H1 (cell line): ENCODE measurements around the gene ASXL2. TPM values are rescaled to one million over a fixed set of nuclear protein-coding genes. Genes with fewer than 3 reads are reported as not detected.
"Not testable (repeated sequence)": the region's sequence is repeated elsewhere in the genome, so short reads cannot be mapped to it uniquely, and the experiment has no call there.

ENCODE experiments used
- CTCF ChIA-PET: fragments of 300-600 bp; sonication (Branson Sonifier 250); formaldehyde crosslinking; loops from one replicate; lab custom pipeline; 2021; ENCODE audit not compliant: partially characterized antibody; lab: Charles Lee
- POLR2A ChIA-PET: fragments of 300-600 bp; sonication (Branson Sonifier 250); formaldehyde crosslinking; loops from one replicate; lab custom pipeline; 2021; ENCODE audit warnings: inconsistent platforms; ENCODE audit not compliant: partially characterized antibody; lab: Charles Lee
- DNase-seq, 2 experiments: peaks; one replicate each; pipeline versions ENCODE4 v3.0.0 to v3.0.0-alpha.2; 2010 to 2022; ENCODE audit warnings: low spot score in 2 of 2, low read depth in 1 of 2, mixed read lengths in 1 of 2
- FAIRE-seq: peaks from 2 replicates; lab custom pipeline; 2011; peaks lifted over from hg19 to GRCh38; lab: Jason Lieb, UNC
- H2AFZ ChIP-seq: 2 replicates; pipeline ENCODE4 v1.8.1; 2012; ENCODE audit warnings: low read length, inconsistent platforms
- H2AK5ac ChIP-seq: 2 replicates; pipeline ENCODE4 v1.6.1; 2013; ENCODE audit warnings: low read depth, low read length
- H2BK120ac ChIP-seq: replicated peaks from 2 replicates; pipeline ENCODE3; 2013; ENCODE audit warnings: low read depth, low read length, inconsistent platforms
- H2BK12ac ChIP-seq: 2 replicates; pipeline ENCODE4 v1.6.1; 2013; ENCODE audit warnings: low read depth, low read length
- H2BK15ac ChIP-seq: 2 replicates; pipeline ENCODE4 v1.6.1; 2013; ENCODE audit warnings: low read length
- H2BK20ac ChIP-seq: 2 replicates; pipeline ENCODE4 v1.6.1; 2013; ENCODE audit warnings: low read length
- H2BK5ac ChIP-seq: 2 replicates; pipeline ENCODE4 v1.6.1; 2013; ENCODE audit warnings: low read depth, low read length
- H3K14ac ChIP-seq: 2 replicates; pipeline ENCODE4 v1.6.1; 2013; ENCODE audit warnings: inconsistent platforms; ENCODE audit not compliant: insufficient read length
- H3K18ac ChIP-seq: 2 replicates; pipeline ENCODE4 v1.6.1; 2013; ENCODE audit warnings: low read length; ENCODE audit errors: extremely low read depth
- H3K23ac ChIP-seq: 2 replicates; pipeline ENCODE4 v1.6.1; 2013; ENCODE audit warnings: inconsistent platforms; ENCODE audit not compliant: insufficient read length
- H3K23me2 ChIP-seq: 2 replicates; pipeline ENCODE4 v1.6.1; 2013; ENCODE audit warnings: low read depth, low read length
- H3K27ac ChIP-seq: 2 replicates; pipeline ENCODE4 v1.6.1; 2011; ENCODE audit warnings: low read depth, low read length, inconsistent platforms
- H3K27me3 ChIP-seq, 4 experiments: replicated peaks in 1 of 4; 1 replicate in 1 of 4; 2 replicates in 3 of 4; pipeline versions ENCODE4 v1.6.1 to v1.8.1; 2011 to 2013; ENCODE audit warnings: low read length in 3 of 4, mild to moderate bottlenecking in 3 of 4, inconsistent platforms in 2 of 4, mixed read lengths in 2 of 4, moderate library complexity in 1 of 4; ENCODE audit not compliant: control insufficient read depth in 3 of 4, insufficient read depth in 3 of 4; ENCODE audit errors: extremely low read depth in 1 of 4
- H3K36me3 ChIP-seq, 4 experiments: 2 replicates each; pipeline versions ENCODE4 v1.6.1 to v1.8.1; 2011 to 2013; ENCODE audit warnings: mild to moderate bottlenecking in 4 of 4, low read length in 3 of 4, moderate library complexity in 2 of 4, control low read depth in 1 of 4, inconsistent platforms in 1 of 4; ENCODE audit not compliant: insufficient read depth in 4 of 4, control insufficient read depth in 2 of 4
- H3K4ac ChIP-seq: replicated peaks from 2 replicates; pipeline ENCODE3; 2013; ENCODE audit warnings: low read length, low read depth, mixed read lengths, inconsistent platforms; ENCODE audit not compliant: insufficient read length
- H3K4me1 ChIP-seq, 4 experiments: replicated peaks in 1 of 4; 1 replicate in 1 of 4; 2 replicates in 3 of 4; pipeline versions ENCODE4 v1.6.1 to v1.8.1; 2011 to 2013; ENCODE audit warnings: low read length in 3 of 4, inconsistent platforms in 2 of 4, mixed read lengths in 1 of 4; ENCODE audit not compliant: insufficient read depth in 4 of 4, control insufficient read depth in 3 of 4
- H3K4me2 ChIP-seq, 2 experiments: 2 replicates each; pipeline versions ENCODE4 v1.6.1 to v1.8.1; 2011 to 2013; ENCODE audit warnings: low read depth in 2 of 2, low read length in 2 of 2, control low read depth in 1 of 2, inconsistent platforms in 1 of 2, mild to moderate bottlenecking in 1 of 2; ENCODE audit not compliant: insufficient read depth in 1 of 2
- H3K4me3 ChIP-seq, 4 experiments: fragments of 200-600, 300-600 bp in 1 of 4; sonication (generic), shearing (Covaris generic), sonication (Bioruptor Twin) in 1 of 4; 2 replicates each; pipeline versions ENCODE4 v1.5.1 to v1.8.1; 2011 to 2016; ENCODE audit warnings: low read length in 4 of 4, low read depth in 3 of 4, control low read depth in 2 of 4, inconsistent platforms in 2 of 4, mild to moderate bottlenecking in 2 of 4, mixed read lengths in 1 of 4, moderate library complexity in 1 of 4; ENCODE audit not compliant: insufficient read depth in 2 of 4; ENCODE audit errors: extremely low read depth in 1 of 4
- H3K56ac ChIP-seq: replicated peaks from 2 replicates; pipeline ENCODE3; 2013; ENCODE audit warnings: low read depth, mild to moderate bottlenecking, mixed read lengths, low read length, inconsistent platforms; ENCODE audit not compliant: insufficient read length
- H3K79me1 ChIP-seq: 2 replicates; pipeline ENCODE4 v1.6.1; 2013; ENCODE audit warnings: low read depth, low read length, control low read depth
- H3K79me2 ChIP-seq, 2 experiments: 2 replicates each; pipeline versions ENCODE4 v1.6.1 to v1.8.1; 2012 to 2013; ENCODE audit warnings: low read length in 2 of 2, mild to moderate bottlenecking in 2 of 2, inconsistent platforms in 1 of 2; ENCODE audit not compliant: insufficient read depth in 2 of 2, control insufficient read depth in 1 of 2
- H3K9ac ChIP-seq, 4 experiments: replicated peaks in 1 of 4; 1 replicate in 1 of 4; 2 replicates in 3 of 4; pipeline versions ENCODE4 v1.6.1 to v1.8.1; 2011 to 2013; ENCODE audit warnings: low read depth in 3 of 4, low read length in 3 of 4, control low read depth in 2 of 4, mild to moderate bottlenecking in 2 of 4, moderate library complexity in 2 of 4, inconsistent platforms in 1 of 4; ENCODE audit errors: extremely low read depth in 1 of 4
- H3K9me3 ChIP-seq, 2 experiments: 2 replicates each; pipeline versions ENCODE4 v1.6.1 to v1.8.1; 2012 to 2013; ENCODE audit warnings: mild to moderate bottlenecking in 2 of 2, moderate library complexity in 2 of 2, control low read depth in 1 of 2, inconsistent platforms in 1 of 2, low read depth in 1 of 2, low read length in 1 of 2, mixed read lengths in 1 of 2; ENCODE audit not compliant: insufficient read depth in 2 of 2
- H4K20me1 ChIP-seq, 2 experiments: replicated peaks in 1 of 2; 2 replicates each; pipeline versions ENCODE3 to v1.8.1; 2011 to 2013; ENCODE audit warnings: inconsistent platforms in 2 of 2, low read length in 2 of 2, mild to moderate bottlenecking in 1 of 2; ENCODE audit not compliant: insufficient read depth in 2 of 2, control insufficient read depth in 1 of 2
- H4K5ac ChIP-seq: 2 replicates; pipeline ENCODE4 v1.6.1; 2013; ENCODE audit warnings: low read length, low read depth, mixed read lengths, inconsistent platforms; ENCODE audit not compliant: insufficient read length
- H4K8ac ChIP-seq: 2 replicates; pipeline ENCODE4 v1.8.0; 2013; ENCODE audit warnings: mild to moderate bottlenecking, moderate library complexity, low read length, inconsistent platforms; ENCODE audit not compliant: insufficient read depth; ENCODE audit errors: extremely low read depth
- H4K91ac ChIP-seq: replicated peaks from 2 replicates; pipeline ENCODE3; 2013; ENCODE audit warnings: low read length, mixed read lengths, inconsistent platforms; ENCODE audit not compliant: insufficient read length
- whole genome bisulfite sequencing, 2 experiments: shearing (Covaris generic) in 1 of 2; methylation state at CpG; one replicate each; pipeline versions ENCODE4 v1.1.6 to v1.1.7; 2013 to 2015; ENCODE audit warnings: low lambda C conversion rate in 2 of 2, mixed read lengths in 2 of 2, inconsistent platforms in 1 of 2, low coverage in 1 of 2, missing lambda C conversion rate in 1 of 2; ENCODE audit not compliant: insufficient replicate concordance in 2 of 2, insufficient coverage in 1 of 2, insufficient read length in 1 of 2; ENCODE audit errors: extremely low coverage in 1 of 2, missing lambda C conversion rate in 1 of 2; 5-methylcytosine and 5-hydroxymethylcytosine counted together
- polyA plus RNA-seq, 7 experiments: library from polyadenylated mRNA; depleted of rRNA in 3 of 7; stranded (reverse) in 5 of 7; unstranded in 2 of 7; fragments of >200 nt in 5 of 7; fragments of 200-250 nt in 2 of 7; gene quantifications; 1 replicate in 5 of 7; 2 replicates in 1 of 7; 4 replicates in 1 of 7; pipeline versions ENCODE4 v1.2.1 to v1.2.3, GENCODE V29; 2011 to 2013; ENCODE audit warnings: missing spikeins in 2 of 7, mixed read lengths in 2 of 7
- total RNA-seq: library from RNA; stranded (reverse); fragmentation: NEBNext Ultra II Directional; extraction: Animal tissue kit (Norgen Biotek cat#: 25700); gene quantifications from 2 replicates; pipeline ENCODE4 v1.2.1, GENCODE V29; 2021

The ASXL2 gene
- total and polyA plus RNA-seq, 2 of the 8 experiments (the other 6 are each of a cell fraction or from before 2014, with no cell fraction given), result 7.2 to 41.3 TPM

- H2BK12ac ChIP-seq, H4K8ac ChIP-seq, H2BK120ac ChIP-seq, H3K18ac ChIP-seq, H3K36me3 ChIP-seq, H3K9me3 ChIP-seq, H3K4me2 ChIP-seq, H2BK20ac ChIP-seq, H3K56ac ChIP-seq, H3K23me2 ChIP-seq, H2BK15ac ChIP-seq, H4K5ac ChIP-seq, H3K4me3 ChIP-seq, H3K14ac ChIP-seq, H3K79me1 ChIP-seq, FAIRE-seq, H2AK5ac ChIP-seq, H3K27me3 ChIP-seq, H2BK5ac ChIP-seq, DNase-seq, H3K79me2 ChIP-seq, H3K4ac ChIP-seq, H3K4me1 ChIP-seq, H3K9ac ChIP-seq, H3K23ac ChIP-seq, H4K20me1 ChIP-seq, H3K27ac ChIP-seq, H4K91ac ChIP-seq, H2AFZ ChIP-seq: not testable (repeated sequence)
- ChIA-PET POLR2A (interaction anchor here (0.6 kb wide), 1 partner anchor 22 kb away, joined by 3 read pairs; no protein-coding TSS in a partner anchor), CTCF (interaction anchor here (0.5 to 3.7 kb wide), 5 partner anchors 11 to 64 kb away, joined by 3 to 27 read pairs (median 3); no protein-coding TSS in a partner anchor)
- 88% methylated on average over 7 of the region's 7 CpGs; no CpG with 5 or more reads in 1 of the 2 experiments for WGBS, 2 experiments
These were observed 39.1 kb upstream of the ASXL2 start for GRCh38 chr2:25917411-25917810.
